OCI-LY7 (cell line): ENCODE data around the gene ANO4.

Experiments used
- EZH2phosphoT487 ChIP-seq: fragments of 200-600 bp; sonication (generic); IDR thresholded peaks from 2 replicates; pipeline ENCODE4 v1.6.1; 2018; ENCODE audit warnings: low read depth, borderline replicate concordance, mild to moderate bottlenecking, mixed run types, antibody characterized with exemption, low read length, moderate library complexity, mixed read lengths
- TF ChIP-seq, protein P1 (sequence below): fragments of 200-600 bp; sonication (generic); conservative IDR thresholded peaks from 2 replicates; pipeline ENCODE4 v1.5.1; 2014; ENCODE audit warnings: mild to moderate bottlenecking, antibody characterized with exemption, low read length, moderate library complexity, mixed read lengths

GRCh38 chr12:101013993-101014392, 219.4 kb downstream of the ANO4 start:
- TF ChIP-seq, protein P1, sequence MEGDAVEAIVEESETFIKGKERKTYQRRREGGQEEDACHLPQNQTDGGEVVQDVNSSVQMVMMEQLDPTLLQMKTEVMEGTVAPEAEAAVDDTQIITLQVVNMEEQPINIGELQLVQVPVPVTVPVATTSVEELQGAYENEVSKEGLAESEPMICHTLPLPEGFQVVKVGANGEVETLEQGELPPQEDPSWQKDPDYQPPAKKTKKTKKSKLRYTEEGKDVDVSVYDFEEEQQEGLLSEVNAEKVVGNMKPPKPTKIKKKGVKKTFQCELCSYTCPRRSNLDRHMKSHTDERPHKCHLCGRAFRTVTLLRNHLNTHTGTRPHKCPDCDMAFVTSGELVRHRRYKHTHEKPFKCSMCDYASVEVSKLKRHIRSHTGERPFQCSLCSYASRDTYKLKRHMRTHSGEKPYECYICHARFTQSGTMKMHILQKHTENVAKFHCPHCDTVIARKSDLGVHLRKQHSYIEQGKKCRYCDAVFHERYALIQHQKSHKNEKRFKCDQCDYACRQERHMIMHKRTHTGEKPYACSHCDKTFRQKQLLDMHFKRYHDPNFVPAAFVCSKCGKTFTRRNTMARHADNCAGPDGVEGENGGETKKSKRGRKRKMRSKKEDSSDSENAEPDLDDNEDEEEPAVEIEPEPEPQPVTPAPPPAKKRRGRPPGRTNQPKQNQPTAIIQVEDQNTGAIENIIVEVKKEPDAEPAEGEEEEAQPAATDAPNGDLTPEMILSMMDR: no peak
- TF ChIP-seq EZH2phosphoT487: no peak
